Tibial artery (tissue), 4 donors: ENCODE data around the gene PGAP3.

Experiments used
- DNase-seq, 2 donors: peaks; one replicate each; pipeline ENCODE4 v3.0.0-alpha.2; 2019
- H3K27ac ChIP-seq, 2 donors: fragments of 200-600 bp; sonication (generic) in 1 of 2; 1 replicate in 1 of 2; 2 replicates in 1 of 2; pipeline ENCODE4 v1.5.1; 2018 to 2019; ENCODE audit warnings: mild to moderate bottlenecking in 1 of 2
- H3K27me3 ChIP-seq, 2 donors: fragments of 200-600 bp; sonication (generic) in 1 of 2; one replicate each; pipeline versions ENCODE4 v1.5.1 to v1.6.0; 2016 to 2019
- H3K36me3 ChIP-seq, 3 donors: fragments of 200-600 bp; sonication (generic) in 2 of 3; one replicate each; pipeline ENCODE4 v1.5.1; 2016 to 2019; ENCODE audit warnings: mild to moderate bottlenecking in 2 of 3
- H3K4me1 ChIP-seq, 4 donors: fragments of 200-600 bp; sonication (generic) in 2 of 4; 1 replicate in 3 of 4; 2 replicates in 1 of 4; pipeline ENCODE4 v1.5.1; 2016 to 2019
- H3K4me3 ChIP-seq, 2 donors: fragments of 200-600 bp; sonication (generic) in 1 of 2; 1 replicate in 1 of 2; 2 replicates in 1 of 2; pipeline ENCODE4 v1.5.1; 2018 to 2019; ENCODE audit warnings: mild to moderate bottlenecking in 2 of 2
- H3K9me3 ChIP-seq, 3 donors: fragments of 200-600 bp; sonication (generic) in 1 of 3; one replicate each; pipeline ENCODE4 v1.5.1; 2016 to 2019
- CTCF ChIP-seq, 2 experiments: fragments of 200-600 bp in 1 of 2; fragments of 450-650 bp in 1 of 2; IDR thresholded peaks; one replicate each; pipeline ENCODE4 v1.5.1; 2017 to 2019; ENCODE audit warnings: antibody characterized with exemption in 2 of 2, mild to moderate bottlenecking in 1 of 2, moderate library complexity in 1 of 2
- intact Hi-C: fragments of 100-400 bp; cut with DNase I; formaldehyde crosslinking; loops from one replicate; pipeline ENCODE4 v1.15.0; 2023; ENCODE audit warnings: low total_unique reads

The PGAP3 gene

GRCh38 chr17:39655105-39655504 lies 32.8 kb downstream of the PGAP3 start:
- H3K27ac ChIP-seq = no peak overlapping the region
- H3K9me3 ChIP-seq = no peaks in the 10 kb centered on the region
- no peak overlapping the region for H3K4me3 ChIP-seq
- H3K4me1 ChIP-seq = peaks cover 0 to 8% (median 4%) of the 10 kb centered on the region in 4 donors
- no peak for DNase-seq
- H3K27me3 ChIP-seq = no peaks in the 10 kb centered on the region
- TF ChIP-seq CTCF (IDR thresholded peaks at IDR 0.05) = no peak
- H3K36me3 ChIP-seq = peaks cover under 1 to 58% (median 20%) of the 10 kb centered on the region in 3 donors
- intact Hi-C loops = no loop called here

- no peaks in the 10 kb centered on the region for H3K9me3 ChIP-seq
- intact Hi-C loops = no loop called here
- TF ChIP-seq CTCF (IDR thresholded peaks at IDR 0.05) = peak; percentile 59 to 74
- peak in 1 of 2 donors; percentile 62 for DNase-seq
- H3K27ac ChIP-seq = no peak overlapping the region
- H3K4me1 ChIP-seq = peaks cover 0 to 8% (median 4%) of the 10 kb centered on the region in 4 donors
- no peak overlapping the region for H3K4me3 ChIP-seq
- H3K27me3 ChIP-seq = no peaks in the 10 kb centered on the region
- peaks cover 0 to 46% (median 8%) of the 10 kb centered on the region in 3 donors for H3K36me3 ChIP-seq
Observed at GRCh38 chr17:39653662-39654331, 34.1 kb downstream of the PGAP3 start.

GRCh38 chr17:39653316-39653661 lies 34.6 kb downstream of the PGAP3 start:
- H3K27ac ChIP-seq = no peak overlapping the region
- no peaks in the 10 kb centered on the region for H3K9me3 ChIP-seq
- peaks cover 0 to 8% (median 4%) of the 10 kb centered on the region in 4 donors for H3K4me1 ChIP-seq
- no peak for DNase-seq
- TF ChIP-seq CTCF (IDR thresholded peaks at IDR 0.05) = no peak
- intact Hi-C loops = no loop called here
- H3K27me3 ChIP-seq = no peaks in the 10 kb centered on the region
- no peak overlapping the region for H3K4me3 ChIP-seq
- H3K36me3 ChIP-seq = peaks cover 0 to 41% (median 7%) of the 10 kb centered on the region in 3 donors

GRCh38 chr17:39652587-39653315 lies 35.1 kb downstream of the PGAP3 start:
- no peak overlapping the region for H3K4me3 ChIP-seq

GRCh38 chr17:39651923-39652586 lies 35.8 kb downstream of the PGAP3 start:
- intact Hi-C loops = no loop called here
- H3K27ac ChIP-seq = no peak overlapping the region
- TF ChIP-seq CTCF (IDR thresholded peaks at IDR 0.05) = no peak
- H3K27me3 ChIP-seq = no peaks in the 10 kb centered on the region
- H3K4me3 ChIP-seq = no peak overlapping the region
- H3K9me3 ChIP-seq = no peaks in the 10 kb centered on the region
- H3K36me3 ChIP-seq = peaks cover 0 to 29% (median 7%) of the 10 kb centered on the region in 3 donors
- DNase-seq = no peak
- peaks cover 0 to 8% (median 4%) of the 10 kb centered on the region in 4 donors for H3K4me1 ChIP-seq

More at GRCh38 chr17:39652587-39653315, 35.1 kb downstream of the PGAP3 start:
- TF ChIP-seq CTCF (IDR thresholded peaks at IDR 0.05) = no peak
- H3K9me3 ChIP-seq = no peaks in the 10 kb centered on the region
- intact Hi-C loops = no loop called here
- H3K4me1 ChIP-seq = peaks cover 0 to 8% (median 4%) of the 10 kb centered on the region in 4 donors
- H3K27ac ChIP-seq = no peak overlapping the region
- H3K27me3 ChIP-seq = no peaks in the 10 kb centered on the region
- no peak for DNase-seq
- peaks cover 0 to 36% (median 7%) of the 10 kb centered on the region in 3 donors for H3K36me3 ChIP-seq
